ENCODE data around the gene DLG2.

The DLG2 gene

GRCh38 chr11:84097186-84097585, 1530.0 kb downstream of the DLG2 start:
- no peak for DNase-seq (ENCODE audit: low read depth)

GRCh38 chr11:84091212-84091986, 1535.7 kb downstream of the DLG2 start:
- DNase-seq (ENCODE audit: low read depth), result no peak

GRCh38 chr11:84089072-84090057, 1537.8 kb downstream of the DLG2 start:
- DNase-seq (ENCODE audit: low read depth), result no peak

GRCh38 chr11:84071851-84072250, 1555.3 kb downstream of the DLG2 start:
- DNase-seq (ENCODE audit: low read depth), result no peak

GRCh38 chr11:84069048-84069447, 1558.1 kb downstream of the DLG2 start:
- no peak for DNase-seq (ENCODE audit: low read depth)

- DNase-seq (ENCODE audit: low read depth), result no peak
Observed at GRCh38 chr11:84061726-84062125, 1565.4 kb downstream of the DLG2 start.

- no peak for DNase-seq (ENCODE audit: low read depth)
Observed at GRCh38 chr11:84056653-84057376, 1570.3 kb downstream of the DLG2 start.

- DNase-seq (ENCODE audit: low read depth), result no peak
Observed at GRCh38 chr11:84045146-84045545, 1582.0 kb downstream of the DLG2 start.

- DNase-seq (ENCODE audit: low read depth), result no peak
Observed at GRCh38 chr11:84044706-84045105, 1582.4 kb downstream of the DLG2 start.

GRCh38 chr11:84036664-84037194, 1590.4 kb downstream of the DLG2 start:
- no peak for DNase-seq (ENCODE audit: low read depth)

GRCh38 chr11:84035645-84036044, 1591.5 kb downstream of the DLG2 start:
- DNase-seq (ENCODE audit: low read depth), result no peak

GRCh38 chr11:84034484-84034883, 1592.7 kb downstream of the DLG2 start:
- no peak for DNase-seq (ENCODE audit: low read depth)

GRCh38 chr11:84024266-84024665, 1602.9 kb downstream of the DLG2 start:
- DNase-seq (ENCODE audit: low read depth), result no peak

- DNase-seq (ENCODE audit: low read depth), result no peak
Observed at GRCh38 chr11:84022695-84023094, 1604.4 kb downstream of the DLG2 start.

GRCh38 chr11:84022201-84022600, 1604.9 kb downstream of the DLG2 start:
- no peak for DNase-seq (ENCODE audit: low read depth)

- no peak for DNase-seq (ENCODE audit: low read depth)
Observed at GRCh38 chr11:84021291-84021690, 1605.9 kb downstream of the DLG2 start.

- no peak for DNase-seq (ENCODE audit: low read depth)
Observed at GRCh38 chr11:84019571-84020194, 1607.5 kb downstream of the DLG2 start.

GRCh38 chr11:84014539-84014938, 1612.6 kb downstream of the DLG2 start:
- DNase-seq (ENCODE audit: low read depth), result no peak

GRCh38 chr11:84012171-84012826, 1614.8 kb downstream of the DLG2 start:
- no peak for DNase-seq (ENCODE audit: low read depth)

GRCh38 chr11:84003181-84003580, 1624.0 kb downstream of the DLG2 start:
- no peak for DNase-seq (ENCODE audit: low read depth)

- DNase-seq (ENCODE audit: low read depth), result no peak
Observed at GRCh38 chr11:83998921-83999320, 1628.2 kb downstream of the DLG2 start.

Measured in stimulated activated CD4-positive, alpha-beta T cell treated with anti-CD3 and anti-CD28 coated beads, Interleukin-2, amount 100 ng/mL, for 4 hours (primary cell).